ENCODE measurements around the gene MPHOSPH10.
"Not testable (repeated sequence)": the region's sequence is repeated elsewhere in the genome, so short reads cannot be mapped to it uniquely, and the experiment has no call there.

MPHOSPH10 gene, protein sequence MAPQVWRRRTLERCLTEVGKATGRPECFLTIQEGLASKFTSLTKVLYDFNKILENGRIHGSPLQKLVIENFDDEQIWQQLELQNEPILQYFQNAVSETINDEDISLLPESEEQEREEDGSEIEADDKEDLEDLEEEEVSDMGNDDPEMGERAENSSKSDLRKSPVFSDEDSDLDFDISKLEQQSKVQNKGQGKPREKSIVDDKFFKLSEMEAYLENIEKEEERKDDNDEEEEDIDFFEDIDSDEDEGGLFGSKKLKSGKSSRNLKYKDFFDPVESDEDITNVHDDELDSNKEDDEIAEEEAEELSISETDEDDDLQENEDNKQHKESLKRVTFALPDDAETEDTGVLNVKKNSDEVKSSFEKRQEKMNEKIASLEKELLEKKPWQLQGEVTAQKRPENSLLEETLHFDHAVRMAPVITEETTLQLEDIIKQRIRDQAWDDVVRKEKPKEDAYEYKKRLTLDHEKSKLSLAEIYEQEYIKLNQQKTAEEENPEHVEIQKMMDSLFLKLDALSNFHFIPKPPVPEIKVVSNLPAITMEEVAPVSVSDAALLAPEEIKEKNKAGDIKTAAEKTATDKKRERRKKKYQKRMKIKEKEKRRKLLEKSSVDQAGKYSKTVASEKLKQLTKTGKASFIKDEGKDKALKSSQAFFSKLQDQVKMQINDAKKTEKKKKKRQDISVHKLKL

DNA sequence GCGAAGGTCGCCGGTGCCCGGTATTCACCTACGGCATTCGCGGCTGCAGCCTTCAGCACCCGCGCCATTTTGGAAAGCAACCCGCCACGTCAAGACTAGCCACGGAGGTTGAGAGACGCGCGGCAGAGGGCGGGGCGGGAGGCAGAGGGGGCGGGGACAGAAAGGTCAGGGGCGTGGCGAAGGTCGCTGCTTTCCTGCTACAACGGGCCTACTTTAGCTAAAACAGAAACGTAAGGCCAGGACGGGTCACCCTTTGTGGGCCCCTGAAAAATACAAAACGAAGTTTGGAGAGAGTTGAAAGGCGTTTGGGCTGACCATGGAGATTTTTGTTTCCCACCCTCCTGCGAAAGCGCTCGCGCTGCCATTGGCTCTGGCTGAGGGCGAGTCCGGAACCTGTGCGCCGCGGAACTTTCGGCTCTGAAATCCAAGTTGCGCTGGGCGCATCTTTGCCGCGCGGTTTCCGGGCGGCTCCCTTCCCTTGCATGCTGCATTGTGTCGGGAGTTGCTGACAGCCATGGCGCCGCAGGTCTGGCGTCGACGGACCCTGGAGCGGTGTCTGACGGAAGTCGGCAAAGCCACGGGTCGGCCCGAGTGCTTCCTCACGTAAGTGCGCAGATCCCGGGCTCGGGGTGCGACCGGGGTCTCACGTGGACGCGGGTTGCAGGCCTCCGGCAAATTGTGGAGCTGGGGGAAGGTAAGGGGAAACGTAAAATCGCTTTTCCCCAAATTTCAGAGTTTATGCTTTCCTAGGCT is at the start of gene MPHOSPH10, which contains the start of gene MCEE:
MPHOSPH10 (plus strand) TSS at position 483 of the 753 bp plus-strand sequence; CDS start at position 515, 32 bp downstream.
MCEE (minus strand) TSS at position 78 of the 753 bp plus-strand sequence; CDS start at position 68, 10 bp downstream.
- DNase-seq (ENCODE audit: low read depth), result peak; percentile 79

DNA sequence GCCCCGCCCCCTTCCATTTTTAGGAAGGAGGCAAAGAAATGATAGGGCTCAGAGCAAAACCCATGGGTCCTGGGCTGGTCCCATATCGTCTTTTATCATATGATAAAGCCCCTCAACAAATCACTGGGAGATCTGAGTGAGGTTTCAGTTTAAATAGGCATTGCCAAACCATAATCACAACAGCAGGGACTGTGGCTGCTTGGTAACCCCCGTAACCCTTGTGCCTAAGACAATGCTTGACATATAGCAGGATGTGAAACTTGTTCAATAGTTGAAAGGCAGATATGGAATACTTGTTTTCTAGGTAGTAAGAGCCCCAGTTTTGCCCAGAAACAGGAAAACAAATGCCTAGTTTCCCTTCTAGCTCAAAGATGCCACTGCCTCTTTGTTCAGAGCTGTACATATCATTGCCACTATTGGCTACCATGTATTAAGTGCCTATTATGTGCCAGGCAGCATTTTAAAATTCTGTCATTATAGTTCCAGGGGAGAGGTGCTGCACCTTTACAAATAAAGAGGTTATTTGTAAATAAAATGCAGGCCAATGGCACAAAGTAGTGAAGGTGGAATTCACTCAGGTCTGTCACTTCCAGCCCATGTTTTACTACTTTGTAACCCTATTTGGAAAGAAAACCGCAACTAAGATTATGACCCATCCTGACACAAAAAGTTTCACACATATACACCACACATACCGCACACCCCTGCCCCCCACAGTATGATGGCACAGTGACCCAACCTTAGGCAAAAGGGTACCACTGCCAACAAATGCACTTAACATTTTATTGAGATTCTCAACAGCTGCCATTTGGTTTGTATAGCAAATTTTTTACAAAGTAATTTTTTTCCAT is 47.8 kb upstream of the MPHOSPH10 start:
- peak; percentile 43 for DNase-seq (ENCODE audit: low read depth)

DNA sequence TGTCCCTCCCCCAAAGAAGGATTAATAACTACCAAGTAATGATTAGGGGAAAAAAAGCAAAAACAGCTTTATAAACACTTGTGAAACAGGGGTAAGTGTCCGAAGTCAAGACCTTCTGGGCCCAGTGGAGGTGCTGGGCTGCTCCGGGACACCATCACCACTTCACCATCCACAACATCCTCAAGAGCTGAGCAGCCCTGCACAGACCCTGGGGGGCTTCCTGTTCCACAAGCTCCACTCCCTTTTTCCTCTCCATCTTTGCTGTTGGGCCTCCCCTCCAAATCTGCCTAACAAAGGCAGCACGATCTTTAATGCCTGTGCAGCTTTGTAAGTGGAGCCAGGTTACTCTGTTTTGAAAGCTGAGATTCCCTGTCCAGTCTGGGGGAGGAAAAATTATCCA is 47.1 kb upstream of the MPHOSPH10 start:
- not testable (repeated sequence) for DNase-seq (ENCODE audit: low read depth)

DNA sequence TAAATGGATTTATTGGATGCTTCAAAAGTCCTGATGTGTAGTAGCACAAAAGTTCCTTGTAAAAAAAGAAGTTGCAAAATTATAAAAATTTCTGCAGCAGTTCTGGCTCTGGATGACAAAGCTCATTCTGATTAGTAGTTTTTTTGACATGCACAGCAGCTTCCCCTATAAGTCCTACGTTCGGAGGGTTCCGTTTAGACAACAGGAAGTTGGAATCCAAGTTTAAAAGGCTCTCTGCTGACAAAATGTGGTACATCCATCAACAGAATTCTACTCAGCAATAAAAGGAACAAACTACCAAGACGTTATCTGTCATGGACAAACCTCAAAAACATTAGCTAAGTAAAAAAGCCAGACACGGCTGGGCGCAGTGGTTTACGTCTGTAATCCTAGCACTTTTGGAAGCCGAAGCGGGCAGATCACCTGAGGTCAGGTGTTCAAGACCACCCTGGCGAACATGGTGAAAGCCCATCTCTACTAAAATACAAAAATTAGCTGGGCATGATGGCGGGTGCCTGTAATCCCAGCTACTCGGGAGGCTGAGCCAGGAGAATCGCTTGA is 46.6 kb upstream of the MPHOSPH10 start:
- not testable (repeated sequence) for DNase-seq (ENCODE audit: low read depth)

DNA sequence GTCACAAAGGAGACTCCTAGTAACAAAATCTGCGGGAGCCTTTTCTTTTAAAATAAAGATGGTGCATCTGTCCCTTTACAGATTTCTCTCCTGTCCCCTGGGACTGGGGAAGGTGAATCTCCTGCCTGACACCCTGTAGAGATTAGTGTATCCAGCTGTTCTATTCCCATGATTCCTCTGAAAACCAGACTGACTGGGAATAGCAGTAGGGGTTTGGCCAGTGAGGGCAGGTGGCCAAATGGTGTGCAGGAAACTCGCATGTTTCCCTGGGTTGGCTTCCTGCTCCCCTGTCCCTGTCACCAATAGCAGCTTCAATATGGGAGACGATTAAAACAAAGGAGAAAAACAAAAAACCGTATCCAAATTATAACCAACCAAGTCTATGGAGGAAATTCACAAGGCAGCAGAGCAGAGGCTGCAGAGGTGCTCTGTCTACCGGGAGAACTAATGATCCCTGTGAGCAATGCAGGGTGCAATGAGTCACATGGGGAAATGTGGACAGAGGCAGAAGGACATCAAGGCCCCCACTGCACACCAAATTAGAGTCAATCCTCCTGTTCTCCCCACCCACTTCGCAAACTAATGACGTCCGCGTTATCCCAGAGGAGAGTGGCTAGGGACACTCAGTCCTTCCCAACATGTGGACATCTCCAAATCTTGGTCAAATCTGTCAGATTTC is 45.0 kb upstream of the MPHOSPH10 start:
- DNase-seq (ENCODE audit: low read depth), result not testable (repeated sequence)

DNA sequence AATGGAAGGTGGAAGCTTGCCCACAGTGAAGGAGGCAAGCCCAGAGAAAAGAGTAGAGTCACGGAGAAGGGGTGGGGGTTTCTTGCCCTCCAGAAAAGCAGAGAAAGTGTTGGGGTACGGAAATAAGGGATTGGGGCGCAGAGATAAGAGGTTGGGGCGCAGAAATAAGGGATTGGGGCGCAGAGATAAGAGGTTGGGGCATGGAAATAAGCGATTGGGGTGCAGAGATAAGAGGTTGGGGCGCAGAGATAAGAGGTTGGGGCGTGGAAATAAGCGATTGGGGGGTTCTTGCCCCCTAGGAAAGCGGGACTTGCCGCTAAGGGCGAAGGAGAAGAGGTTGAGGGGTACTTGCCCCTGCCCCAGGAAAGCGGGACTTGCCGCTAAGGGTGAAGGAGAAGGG is 41.0 kb upstream of the MPHOSPH10 start:
- not testable (repeated sequence) for DNase-seq (ENCODE audit: low read depth)

DNA sequence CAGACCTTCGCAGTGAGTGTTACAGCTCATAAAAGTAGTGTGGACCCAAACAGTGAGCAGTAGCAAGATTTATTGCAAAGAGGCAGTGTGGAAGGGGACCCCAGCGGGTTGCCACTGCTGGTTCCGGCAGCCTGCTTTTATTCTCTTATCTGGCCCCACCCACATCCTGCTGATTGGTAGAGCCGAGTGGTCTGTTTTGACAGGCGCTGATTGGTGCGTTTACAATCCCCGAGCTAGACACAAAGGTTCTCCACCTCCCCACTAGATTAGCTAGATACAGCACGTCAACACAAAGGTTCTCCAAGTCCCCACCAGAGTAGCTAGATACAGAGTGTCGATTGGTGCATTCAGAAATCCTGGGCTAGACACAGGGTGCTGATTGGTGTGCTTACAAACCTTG is 38.6 kb upstream of the MPHOSPH10 start:
- not testable (repeated sequence) for DNase-seq (ENCODE audit: low read depth)

DNA sequence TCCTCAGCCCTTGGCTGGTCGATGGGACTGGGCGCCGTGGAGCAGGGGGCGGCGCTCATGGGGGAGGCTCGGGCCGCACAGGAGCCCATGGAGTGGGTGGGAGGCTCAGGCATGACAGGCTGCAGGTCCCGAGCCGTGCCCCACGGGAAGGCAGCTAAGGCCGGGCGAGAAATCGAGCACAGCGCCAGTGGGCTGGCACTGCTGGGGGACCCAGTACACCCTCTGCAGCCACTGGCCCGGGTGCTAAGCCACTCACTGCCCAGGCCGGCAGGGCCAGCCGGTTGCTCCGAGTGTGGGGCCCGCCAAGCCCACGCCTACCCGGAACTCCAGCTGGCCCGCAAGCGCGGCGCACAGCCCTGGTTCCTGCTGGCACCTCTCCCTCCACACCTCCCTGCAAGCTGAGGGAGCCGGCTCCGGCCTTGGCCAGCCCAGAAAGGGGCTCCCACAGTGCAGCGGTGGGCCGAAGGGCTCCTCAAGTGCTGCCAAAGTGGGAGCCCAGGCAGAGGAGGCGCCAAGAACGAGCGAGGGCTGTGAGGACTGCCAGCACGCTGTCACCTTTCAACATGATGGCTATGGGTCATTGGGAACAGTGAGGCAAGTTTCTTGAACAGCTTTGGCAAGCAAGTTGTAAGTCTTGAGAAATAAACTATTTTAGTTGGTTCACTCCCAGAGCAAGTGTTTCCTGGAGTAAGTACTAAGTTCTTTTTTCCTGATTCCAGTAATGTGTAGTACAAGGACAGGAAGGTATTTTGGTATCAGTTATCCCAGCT is 37.8 kb upstream of the MPHOSPH10 start:
- not testable (repeated sequence) for DNase-seq (ENCODE audit: low read depth)

DNA sequence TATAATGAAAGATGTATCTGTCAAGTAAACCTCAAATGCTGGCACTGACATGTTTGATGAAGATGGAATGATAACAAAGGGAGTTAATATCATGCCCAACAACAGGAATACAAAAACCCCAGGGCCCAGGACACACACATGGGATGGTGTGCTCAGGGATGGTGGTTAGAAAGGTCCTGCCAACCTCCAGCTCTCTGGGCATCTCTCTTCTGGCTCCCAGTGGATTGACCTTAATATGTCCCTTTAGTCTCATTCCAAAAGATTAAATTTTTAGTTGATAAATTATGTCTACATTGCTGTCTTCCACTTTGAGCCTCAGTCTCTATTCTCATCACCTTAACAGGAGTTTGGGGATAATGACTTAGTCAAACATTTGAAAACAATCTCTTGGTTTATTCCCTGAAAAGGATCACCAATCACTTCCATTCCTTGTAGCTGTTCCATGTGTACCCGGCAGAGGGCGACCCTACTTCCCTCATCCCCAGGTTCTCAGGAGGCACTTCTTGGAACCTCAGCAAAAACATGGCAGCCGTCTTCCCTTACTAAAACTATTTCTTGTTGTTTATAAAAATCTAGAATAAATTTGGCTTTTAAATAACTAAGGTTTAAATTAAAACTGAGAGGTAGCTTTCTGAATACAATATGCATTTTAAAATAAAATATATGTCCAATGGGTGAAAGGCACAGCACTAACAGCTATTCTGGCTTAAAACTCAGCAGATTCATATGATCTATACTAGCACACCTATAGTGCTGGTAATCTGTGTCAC is 30.1 kb upstream of the MPHOSPH10 start:
- peak; percentile 6 for DNase-seq (ENCODE audit: low read depth)

DNA sequence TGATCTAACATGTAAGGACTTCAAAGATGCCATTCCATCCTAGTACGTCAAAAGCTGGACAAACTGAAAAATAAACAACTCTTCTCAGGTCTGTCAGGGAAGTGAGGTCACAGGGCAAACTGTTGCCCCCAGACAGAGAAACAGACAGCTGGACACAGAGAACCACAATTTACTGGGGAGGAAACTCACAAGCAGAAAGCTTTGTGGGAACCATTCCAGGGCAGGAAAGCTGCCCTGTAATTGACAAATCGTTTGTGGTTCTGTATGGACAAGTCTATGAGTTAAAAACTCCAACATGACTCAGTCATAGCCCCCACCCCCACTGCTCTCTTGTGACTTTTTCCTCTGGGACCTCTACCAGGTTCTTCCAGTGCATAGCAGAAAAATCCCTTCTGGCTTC is 28.8 kb upstream of the MPHOSPH10 start:
- DNase-seq (ENCODE audit: low read depth), result no peak

DNA sequence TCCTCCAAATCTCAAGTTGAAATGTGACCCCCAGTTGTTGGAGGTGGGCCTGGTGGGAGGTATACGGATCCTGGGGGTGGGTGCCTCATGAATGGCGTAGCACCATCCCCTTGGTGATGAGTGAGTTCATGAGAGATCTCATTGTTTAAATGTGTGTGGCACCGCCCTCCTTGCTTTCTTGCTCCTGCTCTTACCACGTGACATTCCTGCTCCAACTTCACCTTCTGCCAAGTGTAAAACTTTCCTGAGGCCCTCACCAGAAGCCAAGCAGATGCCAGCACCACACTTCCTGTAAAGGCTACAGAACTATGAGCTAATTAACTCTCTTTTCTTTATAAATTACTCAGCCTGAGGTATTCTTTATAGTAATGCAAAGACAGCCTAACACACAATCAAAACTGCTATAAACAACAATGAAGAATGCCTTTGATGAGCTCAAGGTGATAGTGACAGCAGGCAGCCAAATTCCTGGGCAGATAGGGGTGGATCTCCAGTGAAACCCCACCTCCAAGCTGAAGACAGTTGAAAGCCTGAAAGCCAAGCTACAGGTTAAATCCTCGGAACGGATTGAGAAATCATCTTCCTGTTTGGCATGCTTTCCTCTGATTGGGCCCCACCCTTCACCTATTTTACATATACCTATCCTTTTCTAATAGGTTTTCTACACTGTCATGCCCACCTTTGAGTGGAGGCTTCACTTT is 27.3 kb upstream of the MPHOSPH10 start:
- DNase-seq (ENCODE audit: low read depth), result no peak

DNA sequence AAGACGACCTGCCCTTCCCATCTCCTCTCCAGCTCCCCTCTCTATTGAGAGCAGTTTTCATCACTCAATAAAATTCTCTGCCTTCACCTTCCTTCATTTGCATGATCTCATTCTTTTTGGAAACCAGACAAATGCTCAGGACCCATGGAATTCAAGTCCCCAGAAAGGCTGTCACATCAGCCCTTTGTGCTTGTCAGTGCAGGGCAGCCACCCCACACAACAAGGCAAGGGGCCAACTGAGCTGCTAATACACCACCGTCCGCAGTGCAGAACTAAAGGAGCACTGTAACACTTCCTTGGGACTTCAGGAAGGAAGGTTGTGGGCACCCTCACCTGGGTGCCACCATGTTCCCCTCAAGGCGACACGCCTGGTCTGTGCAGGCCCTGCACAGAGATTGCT is 26.6 kb upstream of the MPHOSPH10 start:
- DNase-seq (ENCODE audit: low read depth), result no peak

DNA sequence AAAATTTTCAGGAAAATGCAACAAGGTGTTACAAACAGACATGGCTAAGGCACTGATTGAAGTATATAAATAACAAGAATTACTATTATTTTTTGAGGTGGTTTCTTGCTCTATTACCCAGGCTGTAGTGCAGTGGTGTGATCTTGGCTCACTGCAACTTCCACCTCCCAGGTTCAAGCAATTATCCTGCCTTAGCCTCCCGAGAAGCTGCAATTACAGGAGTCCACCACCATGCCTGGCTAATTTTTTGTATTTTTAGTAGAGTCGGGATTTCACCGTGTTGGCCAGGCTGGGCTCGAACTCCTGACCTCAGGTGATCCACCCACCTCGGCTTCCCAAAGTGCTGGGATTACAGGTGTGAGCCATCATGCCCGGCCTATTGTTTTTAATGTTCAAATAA is 24.0 kb upstream of the MPHOSPH10 start:
- DNase-seq (ENCODE audit: low read depth), result not testable (repeated sequence)

DNA sequence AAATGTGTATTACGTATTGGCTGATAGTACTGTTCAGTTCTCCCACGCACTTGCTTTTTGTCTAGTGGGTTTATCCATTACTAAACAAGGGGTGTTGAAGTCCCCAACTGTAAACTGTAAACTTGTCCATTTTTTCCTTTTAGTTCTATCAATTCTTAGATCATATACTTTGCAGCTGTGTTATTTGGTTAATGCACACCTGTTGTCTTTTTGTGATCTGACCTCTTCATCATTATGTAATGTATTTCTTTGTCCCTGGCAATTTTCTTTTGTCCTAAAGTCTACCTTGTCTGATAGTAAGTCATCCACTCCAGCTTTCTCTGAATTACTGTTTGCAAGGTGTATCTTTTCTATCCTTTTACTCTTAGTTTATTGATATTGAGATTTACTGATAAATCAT is 22.3 kb upstream of the MPHOSPH10 start:
- DNase-seq (ENCODE audit: low read depth), result no peak

DNA sequence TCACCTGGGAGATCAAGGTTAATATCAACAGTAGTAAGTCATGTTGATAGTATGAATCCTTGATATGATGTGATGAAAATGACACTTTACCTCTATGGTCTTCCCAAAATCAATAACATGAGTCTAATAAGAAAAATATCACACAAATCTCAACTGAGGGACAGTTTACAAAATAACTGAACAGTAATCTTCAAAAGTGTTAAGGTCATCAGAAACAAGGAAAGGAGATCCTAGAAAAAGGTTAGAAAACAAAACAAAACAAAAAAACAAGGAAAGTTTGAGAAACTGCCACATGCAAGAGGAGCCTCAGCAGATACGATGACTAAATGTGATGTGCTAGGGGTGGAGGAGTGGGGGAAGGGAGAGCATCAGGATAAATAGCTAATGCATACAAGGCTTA is 16.6 kb upstream of the MPHOSPH10 start:
- no peak for DNase-seq (ENCODE audit: low read depth)

DNA sequence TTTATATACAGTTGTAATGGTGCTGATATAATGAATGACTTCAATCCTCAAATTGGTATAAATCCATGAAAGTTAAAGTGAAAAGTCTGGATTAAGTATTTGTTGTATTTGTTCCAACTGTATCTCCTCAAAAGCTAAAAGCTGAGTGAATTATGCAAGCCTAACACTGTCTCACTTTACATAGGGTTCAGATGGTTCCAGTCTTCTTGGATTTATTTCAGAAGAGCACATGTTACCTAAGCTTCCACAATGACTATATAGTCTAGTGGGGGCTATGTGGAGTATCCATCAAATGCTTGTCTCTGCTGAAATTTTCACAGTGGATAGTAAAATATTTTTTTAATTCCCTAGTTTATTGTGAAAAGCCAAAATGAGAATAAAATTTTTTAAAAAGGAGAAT is 13.4 kb upstream of the MPHOSPH10 start:
- no peak for DNase-seq (ENCODE audit: low read depth)

DNA sequence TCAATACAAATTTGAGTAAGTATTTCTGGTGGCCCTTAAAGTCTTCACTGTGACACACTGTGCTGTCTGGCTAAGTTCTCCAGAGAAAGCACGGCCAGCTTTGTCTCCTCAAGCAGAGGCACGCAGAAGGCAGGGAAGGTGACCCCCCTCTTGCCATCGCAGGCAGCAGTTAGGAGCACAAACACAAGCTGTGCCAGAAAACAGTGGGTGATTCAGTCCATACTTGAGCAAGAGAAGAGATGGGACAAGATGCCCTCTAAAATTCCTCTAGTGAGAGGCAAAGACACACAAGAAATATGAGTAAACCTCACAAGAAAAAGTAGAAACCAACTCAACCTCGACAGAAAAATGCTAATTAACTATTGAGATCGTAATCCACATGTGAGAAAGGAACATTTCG is 10.2 kb upstream of the MPHOSPH10 start:
- no peak for DNase-seq (ENCODE audit: low read depth)

DNA sequence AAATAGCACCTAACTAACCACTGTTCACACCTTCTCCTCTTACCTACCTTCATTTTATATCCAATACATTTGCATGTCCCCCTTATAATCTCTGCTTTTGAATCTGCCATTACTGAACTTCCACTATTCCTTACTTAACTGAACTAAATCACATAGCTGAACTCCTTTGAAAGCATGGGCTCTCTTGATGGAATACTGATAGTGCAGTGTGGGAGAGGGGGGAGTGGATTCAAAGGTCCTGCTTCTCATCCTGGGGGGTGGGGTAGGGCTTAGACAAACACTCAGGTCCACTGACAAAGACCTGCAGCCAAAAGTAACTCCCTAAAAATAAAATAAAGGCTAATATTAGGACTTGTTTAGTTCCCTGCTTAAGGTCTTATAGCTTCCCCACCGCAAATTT is 9.0 kb upstream of the MPHOSPH10 start:
- DNase-seq (ENCODE audit: low read depth), result no peak

Data from stimulated activated CD8-positive, alpha-beta memory T cell treated with anti-CD3 and anti-CD28 coated beads, Interleukin-7, amount 100 ng/mL, for 24 hours (primary cell).